Measurements from ENCODE around the gene NTMT2. TPM values are rescaled to one million over a fixed set of nuclear protein-coding genes. Genes with fewer than 3 reads are reported as not detected.

The NTMT2 gene
- total RNA-seq, 8 experiments from 2014 or later: not detected

- WGBS, 10 experiments: 28 to 100% (median 74%) methylated on average over 2 to 6 of the region's 6 CpGs
- no peak overlapping the region for H3K27ac ChIP-seq
- no peak overlapping the region for H3K4me3 ChIP-seq
- peaks cover 0 to 4% of the 10 kb centered on the region in 2 donors for H3K4me1 ChIP-seq (replicated peaks in 1 of 2)
- in situ Hi-C loops (cut with MboI; ENCODE audit: low pct_unique_long_range_greater_than_20kb in 2 of 9, low sequenced_read_pairs in 9 of 9, unreplicated experiment in 9 of 9): no loop called here
- peak in 2 of 8 experiments; percentile 18 to 39 for ATAC-seq (replicated peaks in 6 of 8)
These were observed 11.2 kb upstream of the NTMT2 start for GRCh38 chr1:170134521-170134920.

DNA sequence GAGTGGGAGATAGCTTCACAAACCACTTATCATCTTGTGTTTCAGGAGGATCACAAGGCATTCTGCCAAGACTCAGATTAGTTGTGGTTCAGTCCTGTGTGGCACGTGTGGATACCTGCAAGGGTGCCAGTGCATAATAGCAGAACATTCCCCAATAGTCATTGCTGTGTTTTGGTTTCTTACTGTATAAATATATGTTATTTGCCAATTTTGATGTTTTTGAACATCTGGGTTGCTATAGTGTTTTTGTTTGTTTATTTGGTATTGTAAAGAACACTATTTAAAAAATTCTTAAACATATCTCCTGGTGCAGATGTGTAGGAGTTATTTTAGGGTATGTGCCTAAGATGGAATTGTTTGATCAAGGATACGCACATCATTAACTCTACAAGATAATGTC lies 5.4 kb upstream of the NTMT2 start:
- in situ Hi-C loops (cut with MboI; ENCODE audit: low pct_unique_long_range_greater_than_20kb in 2 of 9, low sequenced_read_pairs in 9 of 9, unreplicated experiment in 9 of 9): no loop called here
- H3K27ac ChIP-seq: no peak overlapping the region
- ATAC-seq (replicated peaks in 6 of 8): no peak

GRCh38 chr1:170145061-170145460 lies 698 bp upstream of the NTMT2 start:
- 74 to 100% (median 90%) methylated on average over 1 to 3 of the region's 3 CpGs; no CpG with 5 or more reads in 1 of the 10 experiments for WGBS, 10 experiments
- no peak overlapping the region for H3K4me3 ChIP-seq
- H3K4me1 ChIP-seq (replicated peaks in 1 of 2): peaks cover 16 to 20% of the 10 kb centered on the region in 2 donors
- H3K27ac ChIP-seq: no peak overlapping the region
- ATAC-seq (replicated peaks in 6 of 8): no peak
- in situ Hi-C loops (cut with MboI; ENCODE audit: low pct_unique_long_range_greater_than_20kb in 2 of 9, low sequenced_read_pairs in 9 of 9, unreplicated experiment in 9 of 9): no loop called here

More for the DNA sequence above, 5.4 kb upstream of the NTMT2 start:
- 11 to 100% (median 96%) methylated on average over 1 to 2 of the region's 2 CpGs; no CpG with 5 or more reads in 1 of the 10 experiments for WGBS, 10 experiments
- peaks cover under 1 to 4% of the 10 kb centered on the region in 2 donors for H3K4me1 ChIP-seq (replicated peaks in 1 of 2)
- H3K4me3 ChIP-seq: no peak overlapping the region

GRCh38 chr1:170146720-170147263 lies 1.0 kb downstream of the NTMT2 start:
- WGBS, 10 experiments: 2 to 74% (median 29%) methylated on average over 2 to 4 of the region's 4 CpGs
- Histone ChIP-seq H3K27ac (no peak overlapping the region), H3K4me1 (replicated peaks in 1 of 2) (peaks cover 16 to 20% of the 10 kb centered on the region in 2 donors), H3K4me3 (no peak overlapping the region)
- in situ Hi-C loops (cut with MboI; ENCODE audit: low pct_unique_long_range_greater_than_20kb in 2 of 9, low sequenced_read_pairs in 9 of 9, unreplicated experiment in 9 of 9): no loop called here
- no peak for ATAC-seq (replicated peaks in 6 of 8)

GRCh38 chr1:170149241-170149640 lies 3.5 kb downstream of the NTMT2 start:
- Histone ChIP-seq H3K4me1 (replicated peaks in 1 of 2) (peaks cover 16 to 20% of the 10 kb centered on the region in 2 donors), H3K27ac (no peak overlapping the region), H3K4me3 (no peak overlapping the region)
- ATAC-seq (replicated peaks in 6 of 8): no peak
- in situ Hi-C loops (cut with MboI; ENCODE audit: low pct_unique_long_range_greater_than_20kb in 2 of 9, low sequenced_read_pairs in 9 of 9, unreplicated experiment in 9 of 9): no loop called here
- WGBS, 10 experiments: 22 to 93% (median 58%) methylated on average over 3 of the region's 3 CpGs; no CpG with 5 or more reads in 1 of the 10 experiments

DNA sequence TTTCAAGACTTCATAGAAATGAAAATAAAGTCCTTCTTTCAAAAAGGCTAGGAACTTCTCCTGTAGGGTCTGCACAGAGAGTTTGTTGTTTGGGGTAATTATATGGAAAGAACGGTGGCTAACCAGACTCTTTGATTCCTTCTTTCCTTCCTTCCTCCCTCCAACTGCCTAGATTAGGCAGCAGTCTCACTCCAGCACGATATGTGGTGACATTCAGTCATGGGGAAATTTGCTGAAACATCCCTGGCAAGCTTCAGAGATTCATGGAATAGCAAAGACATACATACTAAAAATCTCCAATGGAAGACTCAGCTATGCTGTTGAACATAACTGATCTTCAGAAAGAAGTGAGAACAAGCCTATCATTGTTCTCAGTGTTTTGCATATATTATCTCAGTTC lies 4.3 kb downstream of the NTMT2 start:
- Histone ChIP-seq H3K27ac (no peak overlapping the region), H3K4me3 (no peak overlapping the region), H3K4me1 (replicated peaks in 1 of 2) (peaks cover 16 to 19% of the 10 kb centered on the region in 2 donors)
- WGBS, 10 experiments: 7 to 100% (median 65%) methylated on average over 1 to 2 of the region's 2 CpGs
- ATAC-seq (replicated peaks in 6 of 8): no peak
- in situ Hi-C loops (cut with MboI; ENCODE audit: low pct_unique_long_range_greater_than_20kb in 2 of 9, low sequenced_read_pairs in 9 of 9, unreplicated experiment in 9 of 9): no loop called here

DNA sequence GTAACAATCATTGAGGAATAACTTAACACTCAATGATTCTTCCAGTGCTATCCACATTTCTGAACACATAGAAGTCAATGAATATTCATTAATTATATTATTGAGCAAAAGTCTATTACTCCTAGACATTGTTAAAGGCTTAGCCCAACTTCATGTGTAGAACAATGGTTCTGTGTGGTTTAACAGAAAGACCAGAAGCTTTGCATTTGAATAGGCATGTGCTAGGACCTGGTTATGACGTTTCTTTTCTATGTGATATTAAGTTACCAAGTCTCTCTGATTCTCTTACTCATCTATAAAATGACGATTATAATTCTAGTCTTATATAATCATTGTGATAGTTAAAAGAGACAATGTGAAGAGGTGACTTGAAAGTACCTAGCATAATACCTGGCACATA lies 5.2 kb downstream of the NTMT2 start:
- peaks cover 10% of the 10 kb centered on the region in 2 donors for H3K4me1 ChIP-seq (replicated peaks in 1 of 2)
- no peak for ATAC-seq (replicated peaks in 6 of 8)
- in situ Hi-C loops (cut with MboI; ENCODE audit: low pct_unique_long_range_greater_than_20kb in 2 of 9, low sequenced_read_pairs in 9 of 9, unreplicated experiment in 9 of 9): no loop called here
- H3K27ac ChIP-seq: no peak overlapping the region
- H3K4me3 ChIP-seq: no peak overlapping the region
- 0 to 83% (median 73%) methylated on average over 1 to 2 of the region's 2 CpGs for WGBS, 10 experiments

DNA sequence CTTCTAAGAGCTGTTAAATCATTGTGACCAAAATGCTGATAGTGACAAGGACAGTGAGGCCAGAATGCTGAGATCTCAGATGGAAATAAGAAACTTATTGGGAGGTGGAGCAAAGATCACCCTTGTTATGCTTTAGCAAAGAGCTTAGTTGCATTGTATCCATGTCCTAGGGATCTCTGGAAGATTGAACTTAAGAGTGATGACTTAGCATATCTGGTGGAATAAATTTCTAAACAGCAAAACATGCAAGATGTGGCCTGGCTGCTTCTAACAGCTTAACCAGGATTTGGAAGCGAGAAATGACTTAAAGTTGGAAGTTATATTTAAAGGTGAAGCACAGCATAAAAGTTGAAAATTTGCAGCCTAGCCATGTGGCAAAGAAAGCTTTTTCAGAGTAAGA lies 7.7 kb downstream of the NTMT2 start:
- Histone ChIP-seq H3K27ac (no peak overlapping the region), H3K4me3 (no peak overlapping the region), H3K4me1 (replicated peaks in 1 of 2) (no peaks in the 10 kb centered on the region)
- in situ Hi-C loops (cut with MboI; ENCODE audit: low pct_unique_long_range_greater_than_20kb in 2 of 9, low sequenced_read_pairs in 9 of 9, unreplicated experiment in 9 of 9): no loop called here
- 0 to 100% (median 85%) methylated on average over 1 of the region's 1 CpG for WGBS, 10 experiments
- ATAC-seq (replicated peaks in 6 of 8): no peak

DNA sequence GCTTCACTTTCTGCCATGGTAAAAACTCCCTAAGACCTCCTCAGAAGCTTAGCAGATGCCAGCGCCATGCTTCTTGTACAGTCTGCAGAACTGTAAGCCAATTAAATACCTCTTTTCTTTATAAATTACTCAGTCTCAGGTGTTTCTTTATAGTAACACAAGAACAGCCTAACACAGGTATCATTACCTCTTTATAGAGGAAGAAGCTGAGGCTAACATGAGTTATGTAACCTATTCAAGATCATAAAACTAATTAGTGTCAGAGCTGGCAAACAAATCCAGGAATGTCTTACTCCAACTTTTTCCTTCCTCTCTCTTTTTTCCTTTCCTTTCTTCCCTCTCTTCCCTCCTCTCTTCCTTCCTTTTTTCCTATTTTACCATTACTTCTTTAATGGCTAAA lies 9.3 kb downstream of the NTMT2 start:
- no peak for ATAC-seq (replicated peaks in 6 of 8)
- no peak overlapping the region for H3K27ac ChIP-seq
- in situ Hi-C loops (cut with MboI; ENCODE audit: low pct_unique_long_range_greater_than_20kb in 2 of 9, low sequenced_read_pairs in 9 of 9, unreplicated experiment in 9 of 9): no loop called here
- H3K4me1 ChIP-seq (replicated peaks in 1 of 2): no peaks in the 10 kb centered on the region
- no peak overlapping the region for H3K4me3 ChIP-seq
- WGBS, 10 experiments: 43 to 100% (median 75%) methylated on average over 1 of the region's 1 CpG; no CpG with 5 or more reads in 4 of the 10 experiments

- Histone ChIP-seq H3K4me1 (replicated peaks in 1 of 2) (no peaks in the 10 kb centered on the region), H3K4me3 (no peak overlapping the region), H3K27ac (no peak overlapping the region)
- WGBS, 10 experiments: 33 to 100% (median 85%) methylated on average over 1 to 2 of the region's 2 CpGs
- ATAC-seq (replicated peaks in 6 of 8): no peak
- in situ Hi-C loops (cut with MboI; ENCODE audit: low pct_unique_long_range_greater_than_20kb in 2 of 9, low sequenced_read_pairs in 9 of 9, unreplicated experiment in 9 of 9): no loop called here
These were observed 10.8 kb downstream of the NTMT2 start for GRCh38 chr1:170156594-170156993.

GRCh38 chr1:170157820-170158219 lies 12.1 kb downstream of the NTMT2 start:
- no peaks in the 10 kb centered on the region for H3K4me1 ChIP-seq (replicated peaks in 1 of 2)
- no peak overlapping the region for H3K27ac ChIP-seq
- in situ Hi-C loops (cut with MboI; ENCODE audit: low pct_unique_long_range_greater_than_20kb in 2 of 9, low sequenced_read_pairs in 9 of 9, unreplicated experiment in 9 of 9): no loop called here
- ATAC-seq (replicated peaks in 6 of 8): no peak
- WGBS, 10 experiments: 56 to 100% (median 93%) methylated on average over 2 of the region's 2 CpGs; no CpG with 5 or more reads in 1 of the 10 experiments
- H3K4me3 ChIP-seq: no peak overlapping the region

- no peaks in the 10 kb centered on the region for H3K4me1 ChIP-seq (replicated peaks in 1 of 2)
- no peak overlapping the region for H3K27ac ChIP-seq
- no peak overlapping the region for H3K4me3 ChIP-seq
- 26 to 100% (median 77%) methylated on average over 2 to 8 of the region's 8 CpGs; no CpG with 5 or more reads in 1 of the 10 experiments for WGBS, 10 experiments
- in situ Hi-C loops (cut with MboI; ENCODE audit: low pct_unique_long_range_greater_than_20kb in 2 of 9, low sequenced_read_pairs in 9 of 9, unreplicated experiment in 9 of 9): no loop called here
- peak in 2 of 8 experiments; percentile 84 to 89 for ATAC-seq (replicated peaks in 6 of 8)
These were observed 16.9 kb downstream of the NTMT2 start for GRCh38 chr1:170162459-170163246.

DNA sequence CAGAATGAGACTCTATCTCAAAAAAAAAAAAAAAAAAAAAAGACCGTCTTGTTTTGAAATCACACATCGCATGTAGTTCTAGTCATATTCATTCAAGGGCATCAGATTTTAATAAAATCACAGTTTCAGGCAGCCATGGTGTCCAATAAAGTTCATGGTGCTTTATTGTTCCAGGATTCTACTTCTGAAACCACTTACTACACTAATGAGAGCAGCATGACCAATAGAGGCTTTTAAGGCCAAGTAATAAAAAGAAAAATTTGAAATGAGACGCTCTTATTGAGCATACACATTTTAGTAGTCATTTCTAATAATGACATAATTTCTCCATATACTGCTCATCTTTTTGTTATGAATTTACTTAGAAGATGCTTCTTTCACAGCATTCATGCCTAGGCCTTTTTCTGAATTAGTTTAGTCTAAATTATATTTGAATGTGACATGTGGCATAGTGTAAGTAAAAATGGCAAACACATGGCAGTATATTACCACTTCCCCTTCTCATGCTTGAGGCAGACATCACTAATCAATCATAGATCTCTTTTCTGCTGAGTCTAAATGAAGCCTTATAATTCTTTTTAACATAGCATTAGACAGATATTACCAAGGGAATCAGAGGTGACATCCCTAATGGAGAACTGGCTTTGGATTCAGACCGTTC lies 18.5 kb downstream of the NTMT2 start:
- Histone ChIP-seq H3K27ac (no peak overlapping the region), H3K4me3 (no peak overlapping the region), H3K4me1 (replicated peaks in 1 of 2) (peaks cover 2 to 11% of the 10 kb centered on the region in 2 donors)
- in situ Hi-C loops (cut with MboI; ENCODE audit: low pct_unique_long_range_greater_than_20kb in 2 of 9, low sequenced_read_pairs in 9 of 9, unreplicated experiment in 9 of 9): no loop called here
- 30 to 98% (median 87%) methylated on average over 1 to 4 of the region's 4 CpGs; no CpG with 5 or more reads in 1 of the 10 experiments for WGBS, 10 experiments
- no peak for ATAC-seq (replicated peaks in 6 of 8)
